Adrenal gland (tissue), 12 donors: ENCODE data around the gene CRHR1. TPM values are rescaled to one million over a fixed set of nuclear protein-coding genes. Genes with fewer than 3 reads are reported as not detected.

Source experiments
- DNase-seq, 7 donors: peaks; one replicate each; pipeline ENCODE4 v3.0.0-alpha.2; 2019 to 2020
- H3K27ac ChIP-seq, 5 donors: fragments of 200-600 bp; sonication (generic) in 4 of 5; 1 replicate in 3 of 5; 2 replicates in 2 of 5; pipeline versions ENCODE4 v1.5.1 to v1.8.0; 2016 to 2020; ENCODE audit warnings: mild to moderate bottlenecking in 1 of 5
- H3K27me3 ChIP-seq: fragments of 200-600 bp; 2 replicates; pipeline ENCODE4 v1.8.0; 2021
- H3K36me3 ChIP-seq, 2 donors: fragments of 200-600 bp; replicated peaks in 1 of 2; 1 replicate in 1 of 2; 2 replicates in 1 of 2; pipeline versions ENCODE4 v1.5.1 to v1.8.0; 2018 to 2022
- H3K4me1 ChIP-seq, 2 donors: fragments of 200-600 bp; replicated peaks in 1 of 2; 1 replicate in 1 of 2; 2 replicates in 1 of 2; pipeline versions ENCODE4 v1.5.1 to v1.8.0; 2018 to 2021
- H3K4me3 ChIP-seq, 4 donors: fragments of 200-600 bp; sonication (generic) in 3 of 4; one replicate each; pipeline ENCODE4 v1.5.1; 2016 to 2018
- H3K9me3 ChIP-seq, 3 donors: fragments of 200-600 bp; sonication (generic) in 1 of 3; replicated peaks in 1 of 3; 1 replicate in 2 of 3; 2 replicates in 1 of 3; pipeline versions ENCODE4 v1.5.1 to v1.8.0; 2016 to 2021
- POLR2A ChIP-seq, 2 donors: fragments of 450-650 bp; IDR thresholded peaks; one replicate each; pipeline ENCODE4 v1.6.1; 2017; ENCODE audit warnings: antibody characterized with exemption in 2 of 2, mild to moderate bottlenecking in 2 of 2, moderate library complexity in 1 of 2
- WGBS, 4 donors: extraction: QIAGEN DNeasy Blood & Tissue Kit in 2 of 4; methylation state at CpG; one replicate each; pipeline versions ENCODE4 v1.1.5 to v1.1.7; 2013 to 2017; 5-methylcytosine and 5-hydroxymethylcytosine counted together
- intact Hi-C, 2 donors: fragments of 100-400 bp; cut with DNase I; formaldehyde crosslinking; loops; one replicate each; pipeline versions ENCODE4 v1.14.1 to v1.15.0; 2022 to 2023
- polyA plus RNA-seq, 3 donors: library from polyadenylated mRNA; stranded (reverse); fragments of 200-250 nt in 2 of 3; fragments of 350-450 nt in 1 of 3; fragmentation: Illumina TruSeq in 1 of 3; extraction: RNeasy Lipid Tissue Mini Kit (QIAGEN cat#74804) in 1 of 3; gene quantifications; one replicate each; pipeline ENCODE4 v1.2.3, GENCODE V29; 2013 to 2014
- total RNA-seq, 9 donors: library from RNA; depleted of rRNA in 4 of 9; stranded (reverse); fragments of >200 nt in 4 of 9; fragments of 120-200 nt in 1 of 9; fragmentation: NEBNext Ultra II Directional in 1 of 9; extraction: Animal tissue kit (Norgen Biotek cat#: 25700) in 1 of 9; gene quantifications; one replicate each; pipeline versions ENCODE4 v1.1.0 to v1.2.4, GENCODE V29; 2013 to 2023
- TF ChIP-seq, protein P1 (sequence below), 6 experiments: fragments of 450-650 bp in 4 of 6; fragments of 200-600 bp in 2 of 6; sonication (generic) in 1 of 6; IDR thresholded peaks; 1 replicate in 5 of 6; 2 replicates in 1 of 6; pipeline versions ENCODE4 v1.5.1 to v1.8.0; 2016 to 2021; ENCODE audit warnings: antibody characterized with exemption in 6 of 6, mild to moderate bottlenecking in 2 of 6, moderate library complexity in 1 of 6
- donor health status: healthy with polysubstance abuse.
- donor health status: Bipolar disorder and iron deficiency.
- donor health status: DM: yes; HTN: yes; CAD: no.
- donor health status: DM: no; HTN: no; CAD: no.
- donor health status: DM: no; HTN: no; CAD: no.
- donor health status: DM: yes; HTN: yes; CAD: no.

The CRHR1 gene
- total and polyA plus RNA-seq, 12 donors = 0.27 TPM; not detected in 11

DNA sequence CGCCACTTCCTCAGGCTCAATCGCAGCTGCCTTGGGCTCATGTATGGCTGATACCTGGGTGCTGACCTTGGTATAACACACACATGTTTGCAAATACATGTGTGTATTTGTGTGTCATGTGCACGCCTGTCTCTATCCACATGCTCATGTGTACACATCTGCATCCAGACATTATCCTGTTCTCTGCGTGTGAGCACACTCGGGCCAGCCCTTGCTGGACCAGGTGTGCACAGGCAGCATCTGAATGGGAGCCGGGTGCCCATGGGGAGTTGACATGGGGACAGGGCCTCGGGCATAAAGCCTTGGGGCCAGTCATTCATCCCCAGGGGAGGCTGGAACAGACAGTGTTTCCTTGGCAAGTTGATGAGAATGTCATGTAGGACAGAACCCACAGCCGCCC, 29.1 kb upstream of the CRHR1 start:
- no peak for DNase-seq
- Histone ChIP-seq H3K27me3 (peaks cover 5% of the 10 kb centered on the region), H3K9me3 (no peaks in the 10 kb centered on the region), H3K4me1 (no peaks in the 10 kb centered on the region), H3K36me3 (no peaks in the 10 kb centered on the region), H3K4me3 (no peak overlapping the region), H3K27ac (no peak overlapping the region)
- TF ChIP-seq, protein P1, sequence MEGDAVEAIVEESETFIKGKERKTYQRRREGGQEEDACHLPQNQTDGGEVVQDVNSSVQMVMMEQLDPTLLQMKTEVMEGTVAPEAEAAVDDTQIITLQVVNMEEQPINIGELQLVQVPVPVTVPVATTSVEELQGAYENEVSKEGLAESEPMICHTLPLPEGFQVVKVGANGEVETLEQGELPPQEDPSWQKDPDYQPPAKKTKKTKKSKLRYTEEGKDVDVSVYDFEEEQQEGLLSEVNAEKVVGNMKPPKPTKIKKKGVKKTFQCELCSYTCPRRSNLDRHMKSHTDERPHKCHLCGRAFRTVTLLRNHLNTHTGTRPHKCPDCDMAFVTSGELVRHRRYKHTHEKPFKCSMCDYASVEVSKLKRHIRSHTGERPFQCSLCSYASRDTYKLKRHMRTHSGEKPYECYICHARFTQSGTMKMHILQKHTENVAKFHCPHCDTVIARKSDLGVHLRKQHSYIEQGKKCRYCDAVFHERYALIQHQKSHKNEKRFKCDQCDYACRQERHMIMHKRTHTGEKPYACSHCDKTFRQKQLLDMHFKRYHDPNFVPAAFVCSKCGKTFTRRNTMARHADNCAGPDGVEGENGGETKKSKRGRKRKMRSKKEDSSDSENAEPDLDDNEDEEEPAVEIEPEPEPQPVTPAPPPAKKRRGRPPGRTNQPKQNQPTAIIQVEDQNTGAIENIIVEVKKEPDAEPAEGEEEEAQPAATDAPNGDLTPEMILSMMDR (IDR thresholded peaks at IDR 0.05) = no peak
- TF ChIP-seq POLR2A (IDR thresholded peaks at IDR 0.05) = no peak
- 75 to 79% (median 77%) methylated on average over 5 to 8 of the region's 8 CpGs for WGBS, 4 donors
- intact Hi-C loops = no loop called here

DNA sequence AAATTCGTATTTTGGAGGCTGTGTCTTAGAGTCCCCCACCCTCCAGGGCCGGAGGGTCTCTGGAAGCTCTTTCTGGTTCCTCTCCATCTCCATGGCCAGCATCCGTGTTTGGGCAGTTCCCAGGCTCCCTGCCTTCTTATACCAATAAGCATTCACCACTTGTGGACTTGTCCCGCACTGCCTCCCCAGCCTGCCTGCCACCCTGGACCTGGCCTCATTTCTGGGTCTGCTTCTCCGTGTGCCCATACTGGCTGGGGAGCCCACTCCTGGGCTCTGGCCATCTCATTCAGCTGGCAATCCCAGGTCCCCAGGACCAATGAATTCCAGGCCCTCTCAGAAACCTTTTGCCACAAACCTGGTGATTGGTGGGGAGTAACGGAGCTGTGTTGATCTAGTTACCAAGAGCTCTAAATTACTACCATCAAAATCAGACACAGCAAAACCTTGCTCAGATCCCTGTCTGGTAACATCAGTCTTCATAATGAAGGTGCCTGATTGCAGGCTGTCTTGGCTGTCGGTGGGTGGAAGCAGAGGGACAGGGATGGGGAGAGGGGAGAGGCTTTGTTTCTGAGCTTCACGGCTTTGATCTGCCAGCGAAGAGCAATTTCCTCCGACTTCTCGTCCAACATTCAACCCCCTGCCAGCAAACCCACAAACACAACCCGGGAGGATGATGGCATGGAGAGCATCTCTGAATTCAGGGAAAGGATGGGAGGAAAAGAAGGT, 27.7 kb upstream of the CRHR1 start:
- intact Hi-C loops = no loop called here
- Histone ChIP-seq H3K4me1 (no peaks in the 10 kb centered on the region), H3K27ac (no peak overlapping the region), H3K36me3 (no peaks in the 10 kb centered on the region), H3K9me3 (no peaks in the 10 kb centered on the region), H3K4me3 (no peak overlapping the region), H3K27me3 (peaks cover 5% of the 10 kb centered on the region)
- 37 to 51% (median 44%) methylated on average over 6 to 12 of the region's 12 CpGs for WGBS, 4 donors
- DNase-seq = no peak
- TF ChIP-seq POLR2A (IDR thresholded peaks at IDR 0.05) = no peak
- TF ChIP-seq, protein P1 (IDR thresholded peaks at IDR 0.05) = no peak

GRCh38 chr17:45757431-45758218, 26.5 kb upstream of the CRHR1 start:
- TF ChIP-seq, protein P1 (IDR thresholded peaks at IDR 0.05) = no peak
- no peak for TF ChIP-seq POLR2A (IDR thresholded peaks at IDR 0.05)
- peaks cover 5% of the 10 kb centered on the region for H3K27me3 ChIP-seq
- WGBS, 4 donors = 77 to 82% (median 80%) methylated on average over 13 of the region's 13 CpGs
- intact Hi-C loops = no loop called here
- no peak overlapping the region for H3K4me3 ChIP-seq
- H3K27ac ChIP-seq = no peak overlapping the region
- no peak for DNase-seq
- H3K36me3 ChIP-seq = no peaks in the 10 kb centered on the region
- no peaks in the 10 kb centered on the region for H3K4me1 ChIP-seq
- H3K9me3 ChIP-seq = no peaks in the 10 kb centered on the region

DNA sequence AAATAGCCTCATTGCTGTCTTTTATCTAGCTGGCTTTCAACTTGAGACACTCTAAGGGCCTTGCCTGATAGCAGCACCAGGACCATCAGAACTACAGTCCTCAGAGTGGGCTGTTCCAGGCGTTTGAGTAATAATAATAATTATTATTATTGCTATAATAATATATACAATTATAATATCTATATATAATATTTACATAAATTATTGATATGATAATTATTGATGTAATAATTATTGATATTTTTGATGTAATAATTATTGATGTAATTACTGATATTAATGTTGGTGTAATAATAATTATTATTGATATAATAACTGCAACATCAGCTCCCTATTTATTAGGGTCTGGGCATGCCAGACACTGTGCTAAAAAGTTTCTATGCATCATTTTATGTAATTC, 25.6 kb upstream of the CRHR1 start:
- TF ChIP-seq, protein P1 (IDR thresholded peaks at IDR 0.05) = no peak
- no peak for TF ChIP-seq POLR2A (IDR thresholded peaks at IDR 0.05)
- Histone ChIP-seq H3K9me3 (no peaks in the 10 kb centered on the region), H3K4me1 (no peaks in the 10 kb centered on the region), H3K36me3 (no peaks in the 10 kb centered on the region), H3K4me3 (no peak overlapping the region), H3K27me3 (peaks cover 5% of the 10 kb centered on the region), H3K27ac (no peak overlapping the region)
- 49 to 64% (median 56%) methylated on average over 1 of the region's 1 CpG for WGBS, 4 donors
- intact Hi-C loops = no loop called here
- DNase-seq = no peak
